HG02885 (cell line): ENCODE results near the gene KCNJ4.
"Not testable (repeated sequence)": the region's sequence is repeated elsewhere in the genome, so short reads cannot be mapped to it uniquely, and the experiment has no call there.

ENCODE experiments used
- ATAC-seq: cut with Tn5 transposase; IDR thresholded peaks from one replicate; pipeline ENCODE4 v1.9.1; 2021; ENCODE audit warnings: mild to moderate bottlenecking; ENCODE audit not compliant: unreplicated experiment, poor library complexity

Gene KCNJ4

DNA sequence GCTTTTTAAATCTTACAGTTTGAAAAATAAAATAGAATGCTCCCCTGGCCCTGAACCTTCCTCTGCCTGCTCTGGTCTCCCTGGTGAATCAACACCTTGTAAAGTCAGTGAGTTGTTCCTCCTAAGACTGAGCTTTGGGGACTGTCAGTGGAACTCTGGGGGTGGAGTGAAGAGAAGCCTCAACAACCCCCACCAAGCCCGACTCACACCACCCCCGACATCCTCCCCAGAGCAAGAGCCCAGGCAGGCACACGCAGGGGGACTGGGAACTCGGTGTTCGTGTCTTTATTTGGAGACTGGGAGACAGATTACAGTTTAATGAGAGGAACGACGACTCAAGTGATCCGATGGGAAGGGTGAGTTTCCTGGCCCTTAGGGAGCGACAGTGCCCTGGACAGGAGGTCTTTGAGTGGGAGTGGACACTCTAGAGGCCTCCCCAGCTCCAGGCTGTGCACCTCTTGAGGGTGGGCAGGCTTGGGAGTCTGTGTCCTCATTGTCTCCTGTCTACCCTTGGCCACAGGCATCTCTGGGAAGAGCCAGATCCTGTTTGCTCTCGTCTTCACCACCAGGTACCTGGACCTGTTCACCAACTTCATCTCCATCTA, 19.1 kb upstream of the KCNJ4 start:
- ATAC-seq: no peak

DNA sequence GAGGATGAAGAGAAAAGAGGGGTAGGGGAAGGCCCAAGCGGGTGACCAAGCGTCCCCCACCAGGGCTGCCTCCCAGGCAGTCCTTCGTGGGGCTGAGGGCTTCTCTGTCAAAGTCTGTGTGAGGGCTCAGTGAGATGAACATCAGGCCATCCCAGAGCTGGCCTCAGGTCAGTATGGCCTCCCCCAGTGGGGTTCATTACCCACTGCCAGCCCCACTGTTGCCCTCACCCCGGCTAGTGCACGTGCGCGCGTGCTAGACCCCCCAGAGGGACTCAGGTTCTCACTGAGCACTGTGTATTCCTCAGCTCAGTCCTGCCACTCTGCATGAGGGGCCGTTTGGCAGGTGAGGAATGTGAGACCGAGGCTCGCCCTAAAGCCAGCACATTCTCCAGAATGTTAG, 16.2 kb upstream of the KCNJ4 start:
- ATAC-seq: no peak

DNA sequence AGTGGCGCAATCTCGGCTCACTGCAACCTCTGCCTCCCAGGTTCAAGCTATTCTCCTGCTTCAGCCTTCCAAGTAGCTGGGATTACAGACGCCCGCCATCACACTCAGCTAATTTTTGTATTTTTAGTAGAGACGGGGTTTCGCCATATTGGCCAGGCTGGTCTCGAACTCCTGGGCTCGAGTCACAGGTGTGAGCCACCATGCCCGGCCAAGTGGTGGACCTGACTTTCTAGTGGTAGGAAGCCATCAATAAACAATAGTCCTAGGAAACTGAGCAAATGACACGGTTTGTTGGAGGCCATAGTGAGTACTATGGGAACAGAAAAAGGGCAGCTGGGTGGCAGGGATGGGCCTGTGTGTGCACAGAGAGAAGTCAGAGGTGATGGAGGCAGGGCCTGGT, 15.2 kb upstream of the KCNJ4 start:
- not testable (repeated sequence) for ATAC-seq

DNA sequence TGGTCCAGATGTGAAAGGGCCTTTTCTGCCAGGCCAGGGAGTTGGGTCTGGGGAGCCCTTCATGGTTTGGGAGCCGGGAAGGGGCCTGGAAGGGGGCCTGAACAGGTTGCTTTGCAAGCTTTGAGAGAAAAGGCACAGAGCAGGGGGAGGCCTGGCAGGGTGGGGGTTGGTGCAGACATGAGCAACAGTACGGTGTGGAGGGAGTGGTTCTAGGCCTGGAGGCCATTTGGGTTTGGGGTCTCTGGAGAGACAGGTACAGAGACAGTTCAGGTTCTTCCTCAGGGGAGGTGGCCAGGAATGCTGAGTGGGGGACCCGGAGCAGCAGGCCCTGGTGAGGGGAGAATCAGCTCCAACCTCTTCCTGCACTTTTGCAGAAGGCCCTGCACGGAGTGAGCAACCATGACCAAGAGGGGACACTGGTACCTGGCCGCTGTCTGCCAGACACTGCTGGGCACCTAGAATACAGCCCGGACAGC, 14.3 kb upstream of the KCNJ4 start:
- ATAC-seq: no peak

DNA sequence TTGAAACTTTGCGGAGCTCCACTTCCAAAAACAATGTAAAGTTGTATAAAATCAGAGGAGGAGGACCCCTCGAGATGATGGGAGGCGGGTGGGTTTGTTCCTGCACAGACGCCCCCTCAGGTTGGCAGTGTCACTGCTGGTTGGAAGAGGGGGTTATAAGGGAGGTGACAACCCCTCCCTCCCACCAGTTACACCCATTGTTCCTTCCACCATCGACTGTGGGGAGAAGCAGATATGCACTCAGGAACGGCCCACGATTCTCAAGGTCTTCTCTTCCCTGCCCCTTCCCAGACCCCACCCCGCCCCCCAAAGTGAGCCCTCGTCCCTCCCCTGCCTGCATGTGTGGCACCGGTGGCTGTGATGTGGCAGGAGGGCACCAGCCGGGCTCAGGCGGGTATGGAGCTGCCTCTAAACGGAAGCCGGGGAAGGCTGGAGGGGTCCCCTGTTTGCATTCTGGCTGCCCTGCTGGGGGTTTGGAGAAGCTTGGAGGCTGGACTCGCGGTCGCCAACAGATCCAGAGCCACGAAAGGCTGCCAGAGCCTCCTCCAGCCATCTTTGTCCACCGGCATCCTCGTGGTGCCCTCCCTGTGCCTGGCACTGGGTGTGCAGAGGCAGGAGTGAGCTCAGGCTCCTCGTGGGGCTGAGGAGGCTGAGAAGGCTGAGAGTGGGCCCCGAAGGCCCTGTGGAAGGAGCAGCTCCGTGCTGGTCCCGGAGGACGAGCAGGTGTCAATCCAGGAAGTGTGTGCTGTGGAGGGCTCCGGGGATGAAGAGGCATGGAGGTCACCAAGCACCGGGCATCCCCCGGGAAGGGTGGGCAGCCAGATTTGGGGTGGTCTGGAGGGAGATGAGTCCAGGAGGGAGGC, 13.7 kb upstream of the KCNJ4 start:
- no peak for ATAC-seq

DNA sequence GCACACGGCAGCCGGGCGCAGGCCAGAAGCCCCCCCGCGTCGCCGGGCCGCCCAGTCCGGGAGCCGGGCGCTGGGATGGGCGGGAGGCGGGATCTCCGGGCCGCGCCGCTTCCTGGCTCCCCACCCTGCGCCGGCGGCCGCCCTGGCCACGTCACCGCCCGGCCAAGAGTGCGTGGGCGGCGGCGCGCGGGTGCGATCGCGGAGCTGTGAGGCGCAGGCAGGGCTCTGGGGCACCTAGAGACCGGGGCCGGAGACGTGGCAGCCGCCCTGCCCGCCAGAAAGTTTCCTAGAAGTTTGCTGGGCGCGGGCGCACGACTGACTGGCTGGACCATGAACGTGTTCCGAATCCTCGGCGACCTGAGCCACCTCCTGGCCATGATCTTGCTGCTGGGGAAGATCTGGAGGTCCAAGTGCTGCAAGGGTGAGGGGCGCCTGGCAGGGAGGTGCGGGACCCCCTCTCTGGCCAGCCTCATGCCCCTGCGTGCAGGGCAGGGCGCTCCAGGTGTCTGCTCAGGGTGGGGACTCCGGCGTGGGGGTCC, 13.0 kb upstream of the KCNJ4 start, which contains the start of gene KDELR3:
KDELR3 (plus strand) TSS at position 193 of the 539 bp plus-strand sequence; CDS start at position 331, 138 bp downstream.
- ATAC-seq: peak; percentile 48

DNA sequence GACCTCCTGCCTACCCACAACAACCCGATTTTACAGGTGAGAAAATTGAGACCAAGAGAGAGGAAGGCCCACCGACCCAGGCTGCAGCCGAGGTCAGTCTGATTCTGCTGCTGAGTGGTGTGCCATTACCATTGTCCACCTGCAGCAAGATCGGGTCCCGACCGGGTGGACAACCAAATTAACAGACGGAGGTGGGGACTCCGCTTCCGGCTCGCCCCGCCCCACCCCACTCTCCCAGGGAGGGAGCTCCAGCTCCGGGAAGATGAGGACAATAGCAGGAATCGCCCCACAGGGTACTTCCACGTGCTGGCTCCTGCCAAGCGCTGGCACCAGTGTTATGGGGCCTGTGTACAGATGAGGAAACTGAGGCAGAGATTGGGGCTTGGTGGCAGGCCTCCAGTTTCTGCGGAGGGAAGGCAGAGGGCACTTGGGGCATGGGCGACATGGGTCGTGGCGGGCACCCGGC, 12.5 kb upstream of the KCNJ4 start:
- no peak for ATAC-seq

DNA sequence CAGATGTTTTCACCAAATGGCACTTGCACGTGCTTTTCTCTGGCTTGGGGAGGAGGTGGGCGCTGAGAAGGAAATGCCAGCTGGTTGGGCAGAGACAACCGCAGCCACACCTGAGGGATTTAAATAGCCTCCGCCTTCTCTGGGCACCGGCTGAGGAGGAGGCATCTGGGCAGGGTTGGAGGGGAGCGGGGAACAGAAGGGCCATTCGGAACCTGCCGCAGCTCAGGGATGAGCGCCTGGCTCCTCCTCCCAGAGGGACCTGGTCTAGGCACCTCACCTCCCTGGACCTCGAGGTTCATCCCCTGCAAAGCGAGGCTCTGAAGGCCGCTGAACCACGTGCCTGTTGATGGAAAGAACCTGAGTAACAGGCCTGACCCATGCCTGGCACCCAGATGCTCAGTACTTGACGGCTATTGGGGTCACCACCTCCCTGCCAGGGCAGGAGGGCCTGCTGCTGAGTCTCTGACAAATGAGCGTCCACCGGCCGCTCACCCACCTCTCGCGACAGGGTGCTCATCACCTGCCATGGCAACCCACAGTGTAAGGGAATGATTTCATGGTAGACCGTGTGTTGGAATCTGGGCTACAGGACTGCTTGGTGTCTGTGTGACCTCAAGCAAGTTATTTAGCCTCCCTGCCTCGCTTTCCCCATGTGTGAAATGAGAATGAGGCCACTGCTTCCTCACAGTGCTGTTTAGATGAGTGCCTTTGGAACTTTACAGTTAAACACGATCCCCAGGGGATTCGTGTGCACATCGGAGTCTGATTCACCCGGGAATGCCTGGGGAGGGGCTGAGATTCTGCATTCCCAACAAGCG, 10.9 kb upstream of the KCNJ4 start:
- ATAC-seq: no peak

DNA sequence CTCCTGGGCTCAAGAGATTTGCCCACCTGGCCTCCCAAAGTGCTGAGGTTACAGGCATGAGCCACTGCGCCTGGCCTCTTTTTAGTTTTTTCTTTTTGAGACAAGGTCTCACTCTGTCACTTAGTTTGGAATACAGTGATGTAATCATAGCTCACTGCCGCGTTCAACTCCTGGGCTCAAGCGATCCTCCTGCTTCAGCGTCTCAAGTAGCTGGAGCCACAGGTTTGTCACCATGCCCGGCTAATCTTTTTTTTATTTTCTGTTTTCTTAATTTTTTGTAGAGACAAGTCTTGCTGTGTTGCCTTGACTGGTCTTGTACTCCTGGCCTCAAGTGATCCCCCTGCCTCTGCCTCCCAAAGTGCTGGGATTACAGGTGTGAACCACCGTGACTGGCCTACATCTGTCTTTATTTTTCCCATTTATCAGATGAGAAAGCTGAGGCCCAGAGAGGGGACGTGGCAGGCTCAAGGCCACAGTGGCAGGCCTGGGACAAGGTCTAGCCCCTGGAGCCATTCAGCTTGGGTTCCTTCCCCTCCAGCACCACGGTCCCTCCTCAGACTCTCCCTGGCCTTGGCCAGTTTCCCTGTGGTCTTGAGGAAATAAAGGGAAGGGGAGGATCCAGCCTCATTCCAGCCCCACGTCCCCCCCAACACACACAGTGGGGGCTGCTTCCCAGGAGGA, 10.1 kb upstream of the KCNJ4 start:
- no peak for ATAC-seq

DNA sequence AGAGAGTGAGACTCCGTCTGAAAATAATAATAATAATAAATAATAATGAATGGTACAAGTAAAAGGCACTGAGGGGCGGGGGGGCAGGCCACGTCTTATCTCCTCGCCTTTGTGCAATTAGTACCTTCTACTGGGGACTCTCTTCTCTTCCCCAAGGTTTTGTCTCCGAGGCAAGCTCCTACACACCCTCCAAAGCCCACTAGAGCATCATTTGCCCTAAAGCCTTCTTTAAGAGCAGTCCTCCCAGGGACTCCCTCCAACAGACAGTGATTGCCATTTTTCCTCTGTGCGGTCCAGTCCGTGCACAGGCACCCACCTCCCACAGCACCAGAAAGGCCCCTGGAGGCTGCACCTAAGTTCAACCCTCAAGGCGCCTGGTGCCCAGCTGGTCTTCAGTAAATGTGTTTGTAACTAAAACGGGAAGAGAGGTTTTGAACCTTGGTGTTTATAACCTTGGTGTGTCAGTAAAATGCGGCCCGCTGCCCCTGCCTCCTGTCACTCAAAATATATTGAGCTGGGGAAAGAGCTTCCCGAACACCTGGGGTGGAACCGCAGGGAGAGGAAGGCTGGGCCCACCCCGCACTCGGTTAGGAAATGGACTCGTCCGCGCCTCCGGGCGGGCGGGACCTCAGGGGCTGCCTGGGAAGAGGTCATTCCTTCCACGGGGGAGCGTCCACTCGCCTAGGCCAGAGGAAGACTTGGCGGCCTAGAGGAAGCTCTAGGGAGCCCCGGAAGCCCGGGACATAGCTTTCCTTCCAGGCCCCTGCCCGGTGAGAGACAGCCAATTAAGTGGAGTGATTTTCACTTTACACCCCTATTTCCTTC, 8.2 kb upstream of the KCNJ4 start:
- no peak for ATAC-seq

DNA sequence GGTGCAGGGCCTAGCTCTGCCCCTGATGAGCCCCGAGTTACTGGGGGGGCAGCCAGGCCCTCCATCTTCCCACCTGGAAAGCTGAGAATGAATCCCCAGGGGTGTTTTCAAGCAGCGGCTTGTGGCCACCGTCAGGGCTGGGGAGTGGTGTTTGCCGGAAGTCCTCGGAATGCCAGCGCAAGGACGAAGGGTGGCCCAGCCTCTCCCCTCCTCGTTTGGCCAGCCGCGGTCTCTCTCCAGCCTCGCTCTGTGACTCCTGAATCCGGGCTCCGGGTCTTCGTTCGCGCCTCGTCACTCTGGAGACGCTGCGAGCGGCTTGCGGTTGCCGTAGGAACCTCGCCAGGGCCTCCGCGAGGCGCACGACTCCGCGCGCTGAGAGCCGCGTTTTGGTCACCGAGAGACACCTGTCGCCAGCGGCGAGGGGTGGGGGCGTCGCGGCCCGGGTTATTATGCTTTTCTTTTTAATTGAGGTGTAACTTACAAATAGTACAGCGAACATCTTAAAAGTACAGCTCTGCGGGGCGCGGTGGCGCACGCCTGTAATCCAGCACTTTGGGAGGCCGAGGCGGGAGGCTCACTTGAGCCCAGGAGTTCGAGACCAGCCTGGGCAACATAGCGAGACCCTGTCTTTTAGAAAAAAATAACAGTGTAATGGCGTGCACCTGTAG, 6.5 kb upstream of the KCNJ4 start:
- ATAC-seq: no peak

DNA sequence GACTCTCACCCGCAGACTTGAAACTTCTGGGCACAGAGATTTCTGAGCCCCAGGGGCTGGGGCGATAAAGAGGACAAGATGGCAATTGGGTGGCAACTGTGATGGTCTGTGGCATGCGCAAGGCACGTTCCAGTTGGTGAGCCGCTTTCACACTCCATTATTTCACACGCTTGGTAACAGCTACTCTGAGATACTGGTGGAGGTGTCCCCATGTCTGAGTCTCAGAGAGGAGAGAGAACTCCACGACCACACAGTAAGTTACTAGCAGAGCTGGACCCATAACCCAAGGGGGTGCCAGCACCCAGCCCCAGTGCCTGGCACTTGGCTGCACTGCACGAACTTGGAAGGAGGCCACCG, 6.0 kb upstream of the KCNJ4 start:
- ATAC-seq: no peak

DNA sequence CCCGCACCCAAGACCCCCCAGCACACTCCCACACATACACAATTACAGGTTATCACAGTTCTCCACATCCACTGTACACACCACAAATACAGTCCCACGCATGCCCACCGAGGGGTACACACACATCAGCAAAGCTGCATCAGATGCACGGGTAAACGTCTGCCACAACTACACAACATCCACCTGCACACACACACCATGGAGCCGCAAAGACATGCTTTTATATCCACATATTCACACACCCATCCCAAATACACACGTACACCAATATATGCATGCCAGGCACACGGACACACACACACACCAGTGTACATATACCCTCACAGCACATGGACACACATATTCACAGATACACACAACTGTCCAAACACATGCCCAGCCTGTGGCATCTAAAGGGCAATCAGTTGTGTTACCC, 5.4 kb upstream of the KCNJ4 start:
- no peak for ATAC-seq

DNA sequence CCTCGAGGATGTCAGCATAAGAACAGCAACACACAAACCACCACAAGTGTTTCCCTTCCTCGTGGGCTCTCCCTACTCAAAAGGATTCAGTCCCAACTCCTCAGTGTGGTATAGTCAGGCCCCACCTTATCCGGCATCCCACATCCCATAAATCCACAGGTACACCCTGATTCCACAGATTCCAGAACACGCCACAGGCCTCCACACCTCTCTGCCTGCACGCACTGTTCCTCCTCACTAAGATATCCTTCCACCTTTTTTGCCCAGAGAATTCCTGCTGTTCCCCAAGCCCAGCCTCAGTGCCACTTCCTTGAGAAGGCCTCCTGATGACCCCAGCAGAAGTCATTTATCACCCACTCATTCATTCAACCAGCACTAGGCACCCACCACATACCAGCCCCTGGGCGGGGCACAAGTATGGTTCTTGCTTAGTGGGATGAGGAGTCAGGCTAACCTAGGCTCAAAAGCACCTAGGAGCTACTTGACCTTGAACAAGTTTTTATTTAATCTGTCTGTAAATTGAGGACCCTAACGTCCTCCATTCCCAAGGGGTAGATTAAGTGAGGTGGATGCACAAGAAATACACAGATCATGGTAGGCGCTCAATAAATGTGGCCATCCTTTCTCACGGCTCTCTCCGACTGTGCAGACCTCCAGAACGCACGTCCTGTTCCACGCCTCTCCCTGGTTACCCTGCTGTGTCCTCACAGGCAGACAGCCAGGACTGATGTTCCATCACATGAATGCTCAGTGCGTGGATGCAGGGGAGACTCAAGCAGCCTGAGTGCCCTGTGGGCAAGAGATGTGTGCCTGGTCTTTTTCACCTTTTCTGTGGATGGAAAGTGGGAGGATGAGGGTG, 2.1 kb upstream of the KCNJ4 start:
- ATAC-seq: no peak

DNA sequence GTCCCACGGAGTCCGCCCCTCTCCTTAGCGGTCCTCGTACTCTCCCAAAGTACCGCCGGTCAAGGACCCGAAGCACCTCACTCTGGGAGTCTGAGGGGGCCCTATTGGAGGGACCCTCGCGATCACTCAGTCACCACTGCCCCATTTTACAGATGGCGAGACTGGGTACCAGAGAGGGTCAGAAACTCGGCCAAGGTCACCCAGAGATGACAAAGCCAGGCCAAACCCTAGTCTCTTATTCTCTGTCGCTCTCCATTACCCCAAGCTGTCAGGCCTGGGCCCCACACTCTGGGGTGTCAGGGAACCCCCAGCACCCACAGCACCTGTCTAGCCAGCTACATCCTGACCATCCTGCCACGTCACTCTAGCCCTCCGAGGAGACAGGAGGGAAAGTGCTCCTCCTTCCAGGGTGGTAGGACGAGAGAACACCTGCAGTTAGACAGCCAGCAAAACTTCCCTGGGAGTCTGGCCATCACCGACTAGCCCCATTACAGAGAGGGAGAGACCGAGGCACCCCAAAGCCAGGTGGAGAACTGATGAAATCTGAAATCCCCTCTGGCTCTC, 1.4 kb upstream of the KCNJ4 start:
- no peak for ATAC-seq

DNA sequence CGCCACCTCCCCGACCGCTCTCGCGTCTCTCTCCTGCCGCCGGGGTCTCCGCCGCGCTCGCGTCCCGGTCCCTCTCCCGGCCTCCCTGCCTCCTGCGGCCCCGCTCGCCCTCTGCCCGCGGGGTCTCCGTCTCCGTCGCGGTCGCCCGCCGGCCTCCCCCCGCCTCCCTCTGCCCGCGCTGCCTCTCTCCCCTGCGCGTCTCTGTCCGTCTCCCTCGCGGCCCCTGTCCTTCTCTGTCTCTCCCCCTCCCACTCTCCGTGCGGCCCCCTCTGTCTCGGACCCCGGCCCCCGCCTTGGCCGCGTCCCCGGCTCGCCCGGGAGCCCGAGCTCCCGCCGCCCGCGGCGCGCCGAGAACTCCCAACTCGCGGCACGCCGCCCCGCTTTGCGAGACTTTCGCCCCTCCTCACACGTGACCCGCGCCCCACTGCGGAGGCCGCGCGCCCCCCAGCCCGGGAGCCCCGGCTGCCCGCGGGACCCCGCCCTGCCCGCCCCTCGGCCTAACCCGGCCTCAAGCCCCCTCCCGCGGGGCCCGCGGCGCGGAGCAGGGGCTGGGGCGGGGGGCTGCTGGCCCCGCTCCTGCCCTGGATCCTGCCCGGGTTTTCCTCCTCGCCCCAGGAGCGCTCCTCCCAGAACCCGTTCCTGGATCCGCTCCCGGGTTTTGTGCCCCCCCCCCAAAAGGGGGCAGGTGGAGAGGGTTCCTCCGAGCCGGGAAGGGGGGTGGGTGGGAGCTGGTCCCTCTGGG, 702 bp upstream of the KCNJ4 start:
- ATAC-seq: no peak
